GM23338 (cell line): ENCODE data around the gene TMEM143. TPM values are rescaled to one million over a fixed set of nuclear protein-coding genes. Genes with fewer than 3 reads are reported as not detected.

Experiments used
- ATAC-seq: fragments of 200-7000 bp; cut with Tn5 transposase; 3 replicates; pipeline ENCODE4 v1.9.1; 2020
- DNase-seq: peaks from one replicate; pipeline ENCODE4 v3.0.0-alpha.2; 2015; ENCODE audit warnings: low spot score
- H2AFZ ChIP-seq: fragments of 200-600 bp; sonication (generic); 2 replicates; pipeline ENCODE4 v1.8.0; 2016; ENCODE audit warnings: antibody characterized with exemption, mild to moderate bottlenecking, moderate library complexity
- H3F3A ChIP-seq: fragments of 200-600 bp; sonication (generic); replicated peaks from 2 replicates; pipeline ENCODE4 v1.8.0; 2017; ENCODE audit warnings: antibody characterized with exemption, mixed run types, low read depth
- H3K27ac ChIP-seq: fragments of 200-600 bp; sonication (generic); 2 replicates; pipeline ENCODE4 v1.6.1; 2016; ENCODE audit warnings: low read depth
- H3K27me3 ChIP-seq: fragments of 200-600 bp; sonication (generic); 2 replicates; pipeline ENCODE4 v1.8.0; 2016; ENCODE audit warnings: mild to moderate bottlenecking, mixed run types, moderate library complexity; ENCODE audit not compliant: insufficient read depth
- H3K36me3 ChIP-seq: fragments of 200-600 bp; sonication (generic); 2 replicates; pipeline ENCODE4 v1.8.0; 2016; ENCODE audit warnings: mild to moderate bottlenecking; ENCODE audit not compliant: insufficient read depth
- H3K4me1 ChIP-seq: fragments of 200-600 bp; sonication (generic); 2 replicates; pipeline ENCODE4 v1.8.0; 2016; ENCODE audit warnings: mild to moderate bottlenecking, moderate library complexity; ENCODE audit not compliant: insufficient read depth
- H3K4me2 ChIP-seq: fragments of 200-600 bp; sonication (generic); 2 replicates; pipeline ENCODE4 v1.7.1; 2017; ENCODE audit warnings: mixed run types
- H3K4me3 ChIP-seq: fragments of 200-600 bp; sonication (generic); 2 replicates; pipeline ENCODE4 v1.6.1; 2016; ENCODE audit warnings: mixed run types
- H3K79me2 ChIP-seq: fragments of 200-600 bp; sonication (generic); replicated peaks from 2 replicates; pipeline ENCODE4 v1.8.0; 2017; ENCODE audit warnings: mild to moderate bottlenecking; ENCODE audit not compliant: insufficient read depth
- H3K9me2 ChIP-seq: fragments of 200-600 bp; sonication (generic); 2 replicates; pipeline ENCODE4 v1.8.0; 2017; ENCODE audit not compliant: insufficient read depth
- H4K20me1 ChIP-seq: fragments of 200-600 bp; sonication (generic); replicated peaks from 2 replicates; pipeline ENCODE4 v1.8.0; 2017; ENCODE audit warnings: mild to moderate bottlenecking; ENCODE audit not compliant: insufficient read depth
- H3K27ac Mint-ChIP-seq: 2 replicates; pipeline ENCODE4 v1.8.0; 2020; ENCODE audit warnings: inconsistent platforms, mild to moderate bottlenecking, moderate library complexity, mixed read lengths
- H3K27me3 Mint-ChIP-seq: 3 replicates; pipeline ENCODE4 v1.8.0; 2022; ENCODE audit warnings: low read depth, mild to moderate bottlenecking, moderate library complexity, mixed read lengths, inconsistent platforms; ENCODE audit not compliant: insufficient read depth, poor library complexity
- H3K36me3 Mint-ChIP-seq: 3 replicates; pipeline ENCODE4 v1.8.0; 2021; ENCODE audit warnings: low read depth, mild to moderate bottlenecking, inconsistent platforms, moderate library complexity, mixed read lengths
- H3K4me1 Mint-ChIP-seq: 3 replicates; pipeline ENCODE4 v1.8.0; 2020; ENCODE audit warnings: mild to moderate bottlenecking, inconsistent platforms, mixed read lengths
- H3K4me3 Mint-ChIP-seq: 3 replicates; pipeline ENCODE4 v1.8.0; 2021; ENCODE audit warnings: moderate library complexity, mild to moderate bottlenecking, inconsistent platforms, mixed read lengths
- H3K9me3 Mint-ChIP-seq: 3 replicates; pipeline ENCODE4 v1.8.0; 2020; ENCODE audit warnings: moderate library complexity, mild to moderate bottlenecking, inconsistent platforms, mixed read lengths
- NANOG ChIP-seq: IDR thresholded peaks from 2 replicates; pipeline ENCODE4 v1.6.1; 2016; ENCODE audit warnings: antibody characterized with exemption, borderline replicate concordance
- POLR2AphosphoS5 ChIP-seq: IDR thresholded peaks from 2 replicates; pipeline ENCODE4 v1.6.1; 2016; ENCODE audit warnings: antibody characterized with exemption, low read depth
- ZNF331 ChIP-seq: fragments of 250-450 bp; sonication (Bioruptor Pico); IDR thresholded peaks from 2 replicates; pipeline ENCODE4 v1.5.0; 2020; ENCODE audit warnings: low read depth, mild to moderate bottlenecking, moderate library complexity
- polyA plus RNA-seq: library from polyadenylated mRNA; unstranded; fragments of >200 nt; fragmentation: Nextera tagmentation; extraction: Ambion mirVana; gene quantifications from 2 replicates; pipeline ENCODE4 v1.2.1, GENCODE V29; 2016
- total RNA-seq: library from RNA; depleted of rRNA; stranded (reverse); fragments of >200 nt; shearing (Covaris generic); gene quantifications from 2 replicates; pipeline ENCODE4 v1.2.3, GENCODE V29; 2014
- TF ChIP-seq, protein P1 (sequence below), 2 experiments: fragments of 200-600 bp in 1 of 2; sonication (generic) in 1 of 2; conservative IDR thresholded peaks; 2 replicates each; pipeline versions ENCODE4 v1.5.1 to v1.6.1; 2016 to 2017; ENCODE audit warnings: antibody characterized with exemption in 2 of 2, low read depth in 2 of 2, mild to moderate bottlenecking in 2 of 2, moderate library complexity in 1 of 2
- TF ChIP-seq, protein P2 (sequence below): fragments of 250-450 bp; sonication (Bioruptor Pico); IDR thresholded peaks from 2 replicates; pipeline ENCODE4 v1.5.0; 2020; ENCODE audit warnings: mild to moderate bottlenecking, moderate library complexity

TMEM143 gene
- total and polyA plus RNA-seq, 2 experiments from 2014 or later: 12.8 to 15.0 TPM

DNA sequence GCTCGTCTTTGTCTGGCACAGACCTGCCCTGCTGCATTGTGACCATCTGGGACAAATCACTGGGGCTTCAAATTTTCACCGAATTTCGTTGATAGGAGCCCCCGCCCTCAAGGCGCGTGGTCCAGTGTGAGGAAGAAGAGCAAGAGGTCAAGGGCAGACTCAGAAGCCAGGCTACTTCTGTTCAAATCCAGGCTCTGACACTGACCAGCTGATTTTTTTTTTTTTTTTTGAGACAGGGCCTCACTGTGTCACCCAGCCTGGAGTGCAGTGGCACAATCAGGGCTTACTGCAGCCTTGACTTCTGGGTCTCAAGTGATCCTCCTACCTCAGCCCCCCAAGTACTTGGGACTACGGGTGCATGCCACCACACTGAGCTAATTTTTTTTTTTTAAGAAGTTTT is 7.6 kb upstream of the TMEM143 start:
- Mint-ChIP-seq H3K4me1 (peaks cover 2% of the 10 kb centered on the region; the same call in 1 of the 3 replicates), H3K27me3 (peaks cover 13% of the 10 kb centered on the region), H3K36me3 (no peaks in the 10 kb centered on the region), H3K4me3 (no peak overlapping the region), H3K27ac (no peak overlapping the region), H3K9me3 (no peaks in the 10 kb centered on the region)
- Histone ChIP-seq H3F3A (no peaks in the 10 kb centered on the region), H3K36me3 (no peaks in the 10 kb centered on the region), H3K27me3 (no peaks in the 10 kb centered on the region), H3K4me3 (no peak overlapping the region), H3K4me2 (no peak overlapping the region), H3K27ac (no peak overlapping the region), H3K79me2 (no peaks in the 10 kb centered on the region), H2AFZ (no peak overlapping the region), H4K20me1 (no peaks in the 10 kb centered on the region), H3K4me1 (no peaks in the 10 kb centered on the region), H3K9me2 (no peaks in the 10 kb centered on the region)
- DNase-seq (no peak), ATAC-seq (no peak)
- TF ChIP-seq ZNF331 (CRISPR knock-in tag): no peak
- TF ChIP-seq NANOG: no peak
- TF ChIP-seq, protein P1, sequence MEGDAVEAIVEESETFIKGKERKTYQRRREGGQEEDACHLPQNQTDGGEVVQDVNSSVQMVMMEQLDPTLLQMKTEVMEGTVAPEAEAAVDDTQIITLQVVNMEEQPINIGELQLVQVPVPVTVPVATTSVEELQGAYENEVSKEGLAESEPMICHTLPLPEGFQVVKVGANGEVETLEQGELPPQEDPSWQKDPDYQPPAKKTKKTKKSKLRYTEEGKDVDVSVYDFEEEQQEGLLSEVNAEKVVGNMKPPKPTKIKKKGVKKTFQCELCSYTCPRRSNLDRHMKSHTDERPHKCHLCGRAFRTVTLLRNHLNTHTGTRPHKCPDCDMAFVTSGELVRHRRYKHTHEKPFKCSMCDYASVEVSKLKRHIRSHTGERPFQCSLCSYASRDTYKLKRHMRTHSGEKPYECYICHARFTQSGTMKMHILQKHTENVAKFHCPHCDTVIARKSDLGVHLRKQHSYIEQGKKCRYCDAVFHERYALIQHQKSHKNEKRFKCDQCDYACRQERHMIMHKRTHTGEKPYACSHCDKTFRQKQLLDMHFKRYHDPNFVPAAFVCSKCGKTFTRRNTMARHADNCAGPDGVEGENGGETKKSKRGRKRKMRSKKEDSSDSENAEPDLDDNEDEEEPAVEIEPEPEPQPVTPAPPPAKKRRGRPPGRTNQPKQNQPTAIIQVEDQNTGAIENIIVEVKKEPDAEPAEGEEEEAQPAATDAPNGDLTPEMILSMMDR (conservative IDR thresholded peaks at IDR 0.05; ENCODE audit: low read depth in 2 of 2): no peak
- TF ChIP-seq, protein P2, sequence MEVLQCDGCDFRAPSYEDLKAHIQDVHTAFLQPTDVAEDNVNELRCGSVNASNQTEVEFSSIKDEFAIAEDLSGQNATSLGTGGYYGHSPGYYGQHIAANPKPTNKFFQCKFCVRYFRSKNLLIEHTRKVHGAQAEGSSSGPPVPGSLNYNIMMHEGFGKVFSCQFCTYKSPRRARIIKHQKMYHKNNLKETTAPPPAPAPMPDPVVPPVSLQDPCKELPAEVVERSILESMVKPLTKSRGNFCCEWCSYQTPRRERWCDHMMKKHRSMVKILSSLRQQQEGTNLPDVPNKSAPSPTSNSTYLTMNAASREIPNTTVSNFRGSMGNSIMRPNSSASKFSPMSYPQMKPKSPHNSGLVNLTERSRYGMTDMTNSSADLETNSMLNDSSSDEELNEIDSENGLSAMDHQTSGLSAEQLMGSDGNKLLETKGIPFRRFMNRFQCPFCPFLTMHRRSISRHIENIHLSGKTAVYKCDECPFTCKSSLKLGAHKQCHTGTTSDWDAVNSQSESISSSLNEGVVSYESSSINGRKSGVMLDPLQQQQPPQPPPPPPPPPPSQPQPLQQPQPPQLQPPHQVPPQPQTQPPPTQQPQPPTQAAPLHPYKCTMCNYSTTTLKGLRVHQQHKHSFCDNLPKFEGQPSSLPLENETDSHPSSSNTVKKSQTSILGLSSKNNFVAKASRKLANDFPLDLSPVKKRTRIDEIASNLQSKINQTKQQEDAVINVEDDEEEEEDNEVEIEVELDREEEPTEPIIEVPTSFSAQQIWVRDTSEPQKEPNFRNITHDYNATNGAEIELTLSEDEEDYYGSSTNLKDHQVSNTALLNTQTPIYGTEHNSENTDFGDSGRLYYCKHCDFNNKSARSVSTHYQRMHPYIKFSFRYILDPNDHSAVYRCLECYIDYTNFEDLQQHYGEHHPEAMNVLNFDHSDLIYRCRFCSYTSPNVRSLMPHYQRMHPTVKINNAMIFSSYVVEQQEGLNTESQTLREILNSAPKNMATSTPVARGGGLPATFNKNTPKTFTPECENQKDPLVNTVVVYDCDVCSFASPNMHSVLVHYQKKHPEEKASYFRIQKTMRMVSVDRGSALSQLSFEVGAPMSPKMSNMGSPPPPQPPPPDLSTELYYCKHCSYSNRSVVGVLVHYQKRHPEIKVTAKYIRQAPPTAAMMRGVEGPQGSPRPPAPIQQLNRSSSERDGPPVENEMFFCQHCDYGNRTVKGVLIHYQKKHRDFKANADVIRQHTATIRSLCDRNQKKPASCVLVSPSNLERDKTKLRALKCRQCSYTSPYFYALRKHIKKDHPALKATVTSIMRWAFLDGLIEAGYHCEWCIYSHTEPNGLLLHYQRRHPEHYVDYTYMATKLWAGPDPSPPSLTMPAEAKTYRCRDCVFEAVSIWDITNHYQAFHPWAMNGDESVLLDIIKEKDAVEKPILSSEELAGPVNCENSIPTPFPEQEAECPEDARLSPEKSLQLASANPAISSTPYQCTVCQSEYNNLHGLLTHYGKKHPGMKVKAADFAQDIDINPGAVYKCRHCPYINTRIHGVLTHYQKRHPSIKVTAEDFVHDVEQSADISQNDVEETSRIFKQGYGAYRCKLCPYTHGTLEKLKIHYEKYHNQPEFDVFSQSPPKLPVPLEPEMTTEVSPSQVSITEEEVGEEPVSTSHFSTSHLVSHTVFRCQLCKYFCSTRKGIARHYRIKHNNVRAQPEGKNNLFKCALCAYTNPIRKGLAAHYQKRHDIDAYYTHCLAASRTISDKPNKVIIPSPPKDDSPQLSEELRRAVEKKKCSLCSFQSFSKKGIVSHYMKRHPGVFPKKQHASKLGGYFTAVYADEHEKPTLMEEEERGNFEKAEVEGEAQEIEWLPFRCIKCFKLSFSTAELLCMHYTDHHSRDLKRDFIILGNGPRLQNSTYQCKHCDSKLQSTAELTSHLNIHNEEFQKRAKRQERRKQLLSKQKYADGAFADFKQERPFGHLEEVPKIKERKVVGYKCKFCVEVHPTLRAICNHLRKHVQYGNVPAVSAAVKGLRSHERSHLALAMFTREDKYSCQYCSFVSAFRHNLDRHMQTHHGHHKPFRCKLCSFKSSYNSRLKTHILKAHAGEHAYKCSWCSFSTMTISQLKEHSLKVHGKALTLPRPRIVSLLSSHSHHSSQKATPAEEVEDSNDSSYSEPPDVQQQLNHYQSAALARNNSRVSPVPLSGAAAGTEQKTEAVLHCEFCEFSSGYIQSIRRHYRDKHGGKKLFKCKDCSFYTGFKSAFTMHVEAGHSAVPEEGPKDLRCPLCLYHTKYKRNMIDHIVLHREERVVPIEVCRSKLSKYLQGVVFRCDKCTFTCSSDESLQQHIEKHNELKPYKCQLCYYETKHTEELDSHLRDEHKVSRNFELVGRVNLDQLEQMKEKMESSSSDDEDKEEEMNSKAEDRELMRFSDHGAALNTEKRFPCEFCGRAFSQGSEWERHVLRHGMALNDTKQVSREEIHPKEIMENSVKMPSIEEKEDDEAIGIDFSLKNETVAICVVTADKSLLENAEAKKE (CRISPR knock-in tag): no peak

DNA sequence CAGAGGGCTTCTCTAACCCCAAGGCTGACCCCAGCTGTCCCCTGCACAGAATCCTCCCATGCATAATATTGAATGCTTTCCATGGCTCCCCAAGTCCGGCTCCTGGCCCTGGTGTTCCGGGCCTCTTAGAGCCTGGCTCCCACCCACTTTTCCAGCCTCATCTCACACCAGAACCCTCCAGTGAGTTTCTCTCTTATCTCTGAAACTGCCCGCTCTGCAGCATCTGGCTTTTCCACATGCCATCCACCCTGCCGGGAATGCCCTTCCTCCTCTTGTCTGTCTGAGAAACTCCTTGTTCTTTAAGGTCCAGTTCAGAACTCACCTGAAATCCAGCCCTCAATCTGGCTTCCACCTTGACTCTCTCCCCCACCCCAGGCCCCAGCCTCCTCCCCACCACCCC is 7.2 kb upstream of the TMEM143 start:
- no peaks in the 10 kb centered on the region for H3F3A ChIP-seq
- no peaks in the 10 kb centered on the region for H3K9me2 ChIP-seq
- no peak overlapping the region for H3K4me2 ChIP-seq
- no peak overlapping the region for H3K27ac ChIP-seq
- ATAC-seq (no peak), DNase-seq (no peak)
- H3K79me2 ChIP-seq: no peaks in the 10 kb centered on the region
- no peak overlapping the region for H2AFZ ChIP-seq
- Mint-ChIP-seq H3K9me3 (no peaks in the 10 kb centered on the region), H3K4me3 (no peak overlapping the region), H3K36me3 (no peaks in the 10 kb centered on the region), H3K27ac (no peak overlapping the region), H3K4me1 (peaks cover 2% of the 10 kb centered on the region; the same call in 1 of the 3 replicates), H3K27me3 (peaks cover 13% of the 10 kb centered on the region)
- no peaks in the 10 kb centered on the region for H3K36me3 ChIP-seq
- H3K27me3 ChIP-seq: no peaks in the 10 kb centered on the region
- H3K4me3 ChIP-seq: no peak overlapping the region
- H4K20me1 ChIP-seq: no peaks in the 10 kb centered on the region
- H3K4me1 ChIP-seq: no peaks in the 10 kb centered on the region
- no peak for TF ChIP-seq POLR2AphosphoS5
- TF ChIP-seq, protein P2 (CRISPR knock-in tag): no peak
